ENCODE data around the gene GPC5. TPM values are rescaled to one million over a fixed set of nuclear protein-coding genes. Genes with fewer than 3 reads are reported as not detected.
A peak's percentile ranks its signal among the peaks of the same experiment; 100 is the strongest.

Gene GPC5
- polyA plus RNA-seq, 4 donors = 3.8 to 7.6 (median 4.3) TPM

GRCh38 chr13:91922969-91923592, 524.7 kb downstream of the GPC5 start:
- DNase-seq (ENCODE audit: low read depth in 4 of 4, low spot score in 3 of 4) = no peak

GRCh38 chr13:91930687-91931086, 532.3 kb downstream of the GPC5 start:
- no peak for DNase-seq (ENCODE audit: low read depth in 4 of 4, low spot score in 3 of 4)

GRCh38 chr13:91934354-91934753, 535.9 kb downstream of the GPC5 start:
- DNase-seq (ENCODE audit: low read depth in 4 of 4, low spot score in 3 of 4) = no peak

GRCh38 chr13:91946498-91947070, 548.2 kb downstream of the GPC5 start:
- peak in 3 of 4 donors; percentile 3 to 17 (median 16) for DNase-seq (ENCODE audit: low read depth in 4 of 4, low spot score in 3 of 4)

DNA sequence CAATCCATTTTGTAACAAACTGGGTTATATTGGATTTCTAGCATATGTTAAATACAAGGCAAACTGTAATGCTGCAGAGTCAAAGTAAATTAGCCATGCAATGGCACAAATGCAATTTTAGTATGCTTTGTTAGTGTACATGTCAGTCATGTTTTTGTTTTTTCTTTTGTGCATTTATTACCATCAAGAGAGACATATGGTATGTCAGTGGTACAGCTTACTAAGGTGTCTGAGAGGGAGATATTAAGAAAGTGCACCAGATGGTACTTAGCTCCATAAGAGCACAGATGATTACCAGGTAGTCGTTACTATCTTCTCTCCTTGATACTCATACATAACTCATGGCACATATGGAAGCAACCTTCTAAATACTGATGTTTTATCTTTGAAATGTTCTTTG, 550.3 kb downstream of the GPC5 start:
- DNase-seq (ENCODE audit: low read depth in 4 of 4, low spot score in 3 of 4) = no peak

- no peak for DNase-seq (ENCODE audit: low read depth in 4 of 4, low spot score in 3 of 4)
These were observed 552.4 kb downstream of the GPC5 start for GRCh38 chr13:91950803-91951202.

GRCh38 chr13:91955546-91956355, 557.3 kb downstream of the GPC5 start:
- DNase-seq (ENCODE audit: low read depth in 4 of 4, low spot score in 3 of 4) = no peak

DNA sequence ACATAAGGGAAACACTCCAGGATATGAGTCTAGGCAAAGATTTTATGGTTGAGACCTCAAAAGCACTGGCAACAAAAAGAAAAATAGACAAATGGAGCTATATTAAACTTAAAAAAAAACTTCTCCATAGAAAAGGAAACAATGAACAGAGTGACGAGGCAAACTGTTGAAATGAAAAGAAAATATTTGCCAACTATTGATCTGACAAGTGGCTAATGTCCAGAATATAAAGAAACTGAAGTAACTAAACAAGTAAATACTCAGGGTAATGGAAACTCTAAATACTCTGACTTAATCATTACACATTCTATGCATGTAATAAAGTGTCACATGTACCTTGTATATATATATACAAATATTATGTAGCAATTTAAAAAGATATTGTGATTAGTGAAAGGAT, 562.5 kb downstream of the GPC5 start:
- no peak for DNase-seq (ENCODE audit: low read depth in 4 of 4, low spot score in 3 of 4)

DNA sequence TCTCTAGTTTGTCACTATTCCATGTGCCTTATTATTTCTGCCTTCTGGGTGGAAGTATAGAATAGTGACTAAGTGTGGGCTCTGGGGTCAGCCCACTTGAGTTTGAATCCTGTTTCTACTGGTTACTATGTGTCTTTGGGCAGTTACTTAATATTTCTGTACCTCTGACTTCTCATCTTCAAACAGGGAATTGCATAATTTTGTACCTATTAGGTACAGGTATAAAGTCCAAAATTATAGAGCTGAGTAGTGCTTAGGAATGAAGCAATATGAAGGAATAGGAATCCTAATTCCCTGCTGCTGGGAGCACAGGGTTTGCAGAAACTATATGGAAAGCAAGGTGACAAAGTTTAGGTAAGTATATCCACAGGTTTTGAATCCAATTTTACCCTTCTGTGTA, 564.5 kb downstream of the GPC5 start:
- DNase-seq (ENCODE audit: low read depth in 4 of 4, low spot score in 3 of 4) = no peak

GRCh38 chr13:91965511-91965910, 567.1 kb downstream of the GPC5 start:
- DNase-seq (ENCODE audit: low read depth in 4 of 4, low spot score in 3 of 4) = no peak

DNA sequence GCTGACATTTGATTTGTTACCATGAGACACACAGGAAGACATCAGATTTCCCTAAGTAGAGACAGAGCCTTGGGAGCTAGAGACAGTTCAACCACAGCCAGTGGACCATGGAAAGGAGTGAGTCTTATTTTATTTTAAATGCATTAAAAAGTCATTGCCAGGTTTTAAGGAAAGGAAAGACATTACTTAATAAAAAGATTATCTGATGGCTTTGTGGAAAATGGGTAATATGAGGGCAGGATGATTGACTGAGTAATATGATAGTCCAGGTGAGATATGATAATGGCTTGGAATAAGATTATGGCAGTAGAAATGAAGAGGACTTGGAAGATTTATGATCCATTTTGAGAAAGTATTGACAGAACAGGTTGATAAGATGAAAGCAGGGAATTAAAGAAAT, 580.1 kb downstream of the GPC5 start:
- DNase-seq (ENCODE audit: low read depth in 4 of 4, low spot score in 3 of 4) = no peak

DNA sequence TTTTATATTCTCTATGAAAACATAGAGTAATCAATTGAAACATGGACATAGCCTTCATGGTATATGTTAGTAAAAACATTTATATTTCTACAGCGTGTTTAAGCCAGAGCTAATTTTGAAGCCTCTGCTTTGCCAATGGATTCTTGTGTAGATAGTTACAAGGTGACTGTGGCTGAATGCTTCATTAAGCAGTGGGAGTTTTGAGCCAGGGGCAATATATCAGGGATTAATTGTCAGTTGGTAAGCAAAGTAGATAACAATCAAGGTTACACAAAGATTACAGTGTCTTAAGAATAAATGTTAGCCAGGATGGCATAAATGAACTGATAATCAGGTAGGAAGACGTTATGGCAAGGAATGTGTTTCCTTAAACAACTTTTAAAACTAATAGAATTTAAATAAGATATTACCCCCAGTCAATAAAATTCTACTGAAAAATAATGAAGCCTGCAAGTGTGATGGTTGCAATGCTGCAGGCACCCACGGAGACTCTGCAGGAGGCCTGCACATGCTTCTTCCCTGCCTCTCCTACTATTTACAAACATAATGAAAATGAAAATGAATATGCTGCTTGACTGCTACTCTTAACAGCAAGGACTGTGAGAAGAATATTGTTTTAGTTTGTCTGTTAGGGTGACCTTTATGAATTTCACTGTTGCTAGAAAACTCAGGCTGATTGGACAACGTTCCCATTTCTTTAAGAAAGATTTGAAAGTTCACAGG, 588.5 kb downstream of the GPC5 start:
- DNase-seq (ENCODE audit: low read depth in 4 of 4, low spot score in 3 of 4) = peak in 1 of 4 donors; percentile 7

GRCh38 chr13:91988331-91988730, 589.9 kb downstream of the GPC5 start:
- no peak for DNase-seq (ENCODE audit: low read depth in 4 of 4, low spot score in 3 of 4)

GRCh38 chr13:92012787-92013186, 614.4 kb downstream of the GPC5 start:
- DNase-seq (ENCODE audit: low read depth in 4 of 4, low spot score in 3 of 4) = no peak

DNA sequence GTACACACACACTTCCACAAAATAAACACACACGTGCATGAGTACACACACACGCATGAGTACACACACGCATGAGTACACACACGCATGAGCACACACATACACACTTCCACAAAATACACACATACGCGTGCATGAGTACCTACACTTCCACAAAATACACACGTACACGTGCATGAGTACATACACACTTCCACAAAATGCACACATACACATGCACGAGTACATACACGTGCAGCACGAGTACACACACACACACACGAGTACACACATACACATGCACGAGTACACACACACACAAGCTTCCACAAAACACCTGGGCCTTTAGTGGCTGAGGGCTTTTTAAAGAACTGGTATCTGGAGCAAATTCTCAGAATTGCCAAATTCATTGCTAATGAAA, 619.3 kb downstream of the GPC5 start:
- DNase-seq (ENCODE audit: low read depth in 4 of 4, low spot score in 3 of 4) = no peak

- no peak for DNase-seq (ENCODE audit: low read depth in 4 of 4, low spot score in 3 of 4)
These were observed 630.3 kb downstream of the GPC5 start for GRCh38 chr13:92028695-92029094.

DNA sequence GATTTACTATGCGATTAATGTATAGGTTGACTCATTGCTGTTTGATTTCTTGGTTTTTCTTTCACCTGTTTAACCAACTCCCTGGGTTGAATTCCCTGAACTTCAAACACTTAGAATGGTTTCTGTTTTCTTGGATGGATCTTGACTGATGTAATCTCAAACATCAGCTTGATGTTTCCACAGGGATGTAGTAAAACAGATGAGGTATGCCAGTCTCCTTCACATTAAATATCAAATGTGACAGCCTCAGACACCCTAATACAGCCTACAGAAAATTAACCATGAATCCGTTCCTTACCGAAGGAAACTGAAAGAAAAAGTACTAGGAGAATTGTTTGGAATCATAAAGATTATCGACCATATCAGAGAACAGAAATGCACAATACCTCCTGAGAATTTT, 631.2 kb downstream of the GPC5 start:
- no peak for DNase-seq (ENCODE audit: low read depth in 4 of 4, low spot score in 3 of 4)

DNA sequence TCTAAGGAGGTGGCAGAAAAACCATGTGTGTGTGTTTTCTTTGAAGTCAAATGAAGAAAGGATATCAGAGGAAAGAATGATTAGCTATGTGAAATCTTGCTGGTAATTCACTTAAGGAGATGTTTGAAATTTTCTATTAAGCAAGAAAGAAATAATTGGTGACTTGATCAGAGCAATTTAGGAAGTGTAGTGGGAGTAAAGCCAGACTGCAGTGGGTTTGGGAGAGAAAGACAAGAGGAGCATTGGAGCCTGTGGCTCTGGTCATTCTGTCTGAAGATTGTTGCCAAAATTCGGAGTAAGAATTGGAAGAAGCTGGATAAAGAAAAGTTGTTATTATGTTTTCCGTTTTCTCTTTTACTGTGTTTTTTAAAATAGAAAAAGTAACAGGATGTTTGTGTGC, 640.5 kb downstream of the GPC5 start:
- DNase-seq (ENCODE audit: low read depth in 4 of 4, low spot score in 3 of 4) = no peak

DNA sequence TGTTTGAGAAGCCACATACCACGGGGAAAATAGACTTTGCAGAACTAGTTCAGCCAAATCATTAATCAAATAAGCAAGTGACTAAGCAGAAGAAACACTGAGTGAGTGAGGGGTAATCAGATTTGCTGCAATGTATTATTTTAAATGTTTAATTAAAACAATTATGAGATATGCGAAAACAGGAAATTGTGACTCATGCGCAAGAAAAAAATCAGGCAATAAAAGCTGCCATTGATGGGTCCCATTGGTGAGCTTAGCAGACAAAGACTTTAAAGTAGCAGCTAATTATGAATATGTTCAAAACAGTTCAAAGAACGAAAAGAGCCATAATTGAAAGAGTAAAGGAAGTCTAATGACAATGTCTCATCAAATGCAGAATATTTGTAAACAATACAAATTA, 644.1 kb downstream of the GPC5 start:
- DNase-seq (ENCODE audit: low read depth in 4 of 4, low spot score in 3 of 4) = no peak

GRCh38 chr13:92044351-92044750, 645.9 kb downstream of the GPC5 start:
- DNase-seq (ENCODE audit: low read depth in 4 of 4, low spot score in 3 of 4) = no peak

DNA sequence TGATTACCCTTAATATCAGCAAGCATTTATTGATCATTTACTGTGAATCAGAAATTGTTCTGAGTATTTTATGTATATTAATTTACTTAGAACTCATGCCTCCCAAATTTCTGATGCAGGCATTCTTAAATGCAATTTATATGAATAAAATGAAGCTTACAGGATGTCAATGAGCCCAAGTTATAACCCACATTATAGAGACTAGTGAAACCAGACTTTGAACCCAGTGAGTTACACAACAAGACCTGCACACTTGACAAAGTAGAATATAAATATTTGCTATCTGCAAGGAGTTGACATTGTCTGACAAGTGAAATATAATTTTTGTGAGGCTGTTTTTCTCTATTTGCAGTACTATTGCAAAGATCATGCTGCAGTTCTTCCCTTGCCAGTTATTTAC, 656.0 kb downstream of the GPC5 start:
- no peak for DNase-seq (ENCODE audit: low read depth in 4 of 4, low spot score in 3 of 4)

All from right renal pelvis (tissue), 4 donors.